HG03457 (cell line): Measurements from ENCODE around the gene KSR1.

Experiments
- ATAC-seq: cut with Tn5 transposase; IDR thresholded peaks from one replicate; pipeline ENCODE4 v1.9.1; 2021; ENCODE audit warnings: moderate number of reproducible peaks; ENCODE audit not compliant: unreplicated experiment

Gene KSR1

DNA sequence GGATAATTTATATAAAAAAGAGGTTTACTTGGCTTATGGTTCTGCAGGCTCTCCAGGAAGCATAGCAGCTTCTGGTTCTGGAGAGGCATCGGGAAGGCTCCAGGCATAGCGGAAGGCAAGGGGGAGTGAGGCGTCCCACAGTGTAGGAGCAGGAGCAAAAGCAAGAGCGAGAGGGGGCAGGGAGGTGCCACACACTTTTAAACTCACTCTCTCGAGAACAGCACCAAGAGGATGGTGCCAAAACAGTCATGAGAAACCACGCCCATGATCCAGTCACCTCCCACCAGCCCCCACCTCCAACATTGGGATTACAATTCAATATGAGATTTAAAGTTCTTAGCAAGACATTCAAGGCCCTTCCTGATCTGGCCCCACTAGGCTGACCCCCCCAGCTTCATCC lies 124.8 kb downstream of the KSR1 start:
- no peak for ATAC-seq

GRCh38 chr17:27582696-27583095 lies 126.4 kb downstream of the KSR1 start:
- ATAC-seq, result no peak

DNA sequence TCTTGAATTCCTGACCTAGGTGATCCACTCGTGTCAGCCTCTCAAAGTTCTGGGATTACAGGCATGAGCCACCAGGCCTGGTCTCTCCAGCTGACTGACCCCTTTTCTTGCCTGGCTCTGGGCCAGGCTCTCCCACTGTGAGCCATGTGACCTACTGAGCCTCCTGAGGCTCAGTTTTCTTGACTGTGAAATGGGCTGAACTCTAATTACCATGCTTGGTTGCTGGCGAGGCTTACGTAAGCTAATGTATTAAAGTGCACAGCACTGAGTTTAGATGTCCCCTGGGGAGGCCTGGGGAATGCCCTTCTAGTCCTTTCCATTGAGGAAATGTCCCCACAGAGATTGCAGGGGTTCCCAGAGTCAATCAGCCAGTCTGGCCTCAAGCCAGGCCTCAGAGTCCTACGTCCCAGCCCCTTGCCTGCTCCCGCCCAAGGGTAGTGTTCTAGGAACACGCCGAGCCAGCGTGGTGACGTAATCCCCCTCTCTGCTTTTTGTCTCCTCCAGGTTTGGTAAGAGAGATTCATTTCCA lies 129.0 kb downstream of the KSR1 start:
- no peak for ATAC-seq

DNA sequence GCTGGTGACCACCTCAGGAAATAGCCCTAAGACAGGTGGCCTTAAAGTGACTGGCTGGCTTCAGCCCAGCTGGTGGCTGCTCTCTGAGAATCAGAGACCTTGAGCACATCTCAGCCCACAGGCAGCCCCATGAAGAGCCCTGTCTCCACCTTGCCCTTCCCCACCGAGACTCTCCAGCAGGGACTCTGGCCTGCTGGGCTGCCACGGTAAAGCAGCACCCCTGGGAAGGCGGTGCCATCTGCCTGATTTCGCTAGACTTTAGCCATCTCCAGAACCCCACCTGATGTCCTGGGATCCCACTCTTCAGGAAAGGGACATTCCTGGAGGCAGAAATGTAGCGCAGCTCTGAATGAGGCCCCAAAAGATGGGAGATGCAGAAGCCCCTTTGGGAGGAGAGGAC lies 129.5 kb downstream of the KSR1 start:
- ATAC-seq, result no peak

DNA sequence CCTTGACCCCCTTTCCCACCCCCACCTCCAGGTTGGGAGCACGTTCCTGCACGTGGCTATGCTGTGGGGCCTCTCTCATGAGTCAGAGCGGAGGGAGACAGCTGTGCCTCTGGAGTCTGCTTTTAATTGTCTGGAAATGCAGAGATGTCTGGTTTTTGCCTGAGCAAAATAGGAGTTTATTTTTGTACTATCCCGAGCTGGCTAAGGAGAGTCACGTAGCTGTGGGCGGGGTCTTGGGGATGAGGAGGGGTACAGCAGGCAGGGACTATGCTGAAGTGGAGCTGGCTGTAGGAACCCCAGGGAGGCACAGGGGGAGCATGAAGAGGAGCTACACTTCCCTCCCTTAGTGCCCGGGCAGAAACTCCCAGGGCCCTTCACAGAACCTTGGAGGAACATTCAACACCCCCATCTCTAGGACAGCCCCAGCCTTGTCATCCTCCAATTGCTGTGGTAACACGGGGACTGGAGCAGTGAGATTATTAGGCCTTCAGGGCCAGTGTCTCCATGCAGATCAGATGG lies 130.0 kb downstream of the KSR1 start:
- no peak for ATAC-seq

DNA sequence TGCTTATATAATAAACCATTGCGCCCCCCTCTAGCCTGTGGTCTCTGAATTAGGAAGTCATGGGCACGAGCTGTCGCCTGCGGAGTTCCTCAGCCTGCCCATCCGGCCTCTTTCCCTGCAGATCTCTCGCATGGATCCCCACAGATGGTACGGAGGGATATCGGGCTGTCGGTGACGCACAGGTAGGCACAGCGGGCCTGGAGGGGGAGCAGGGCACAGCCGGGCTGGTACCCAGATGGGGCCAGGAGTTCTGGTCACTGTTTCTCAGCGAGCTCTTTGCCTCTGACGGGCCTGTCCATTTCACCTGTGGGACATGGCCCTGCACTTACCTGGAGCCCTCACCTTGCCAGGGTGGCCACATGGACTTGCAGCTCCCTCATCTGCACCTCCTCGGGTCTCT lies 132.1 kb downstream of the KSR1 start:
- ATAC-seq, result no peak

- no peak for ATAC-seq
These were observed 134.6 kb downstream of the KSR1 start for GRCh38 chr17:27590864-27591263.

DNA sequence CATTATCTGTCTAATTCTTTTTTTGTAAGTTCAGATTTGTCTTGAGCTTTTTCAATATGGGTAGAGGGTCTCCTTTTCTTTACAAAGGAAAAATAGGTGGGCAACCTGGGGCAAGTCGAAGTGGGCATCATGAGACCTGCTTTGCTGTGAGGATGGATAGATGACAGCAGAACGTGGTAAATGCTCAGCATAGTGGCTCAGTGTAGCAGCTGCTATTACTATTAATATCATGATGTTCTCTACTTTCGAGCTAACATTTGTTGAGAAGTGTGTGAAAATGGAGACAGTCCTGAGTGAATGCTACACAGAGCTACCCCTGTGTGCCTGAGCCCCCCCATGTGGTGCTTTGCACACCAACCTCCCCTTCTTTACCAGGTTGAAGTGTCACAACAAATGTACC lies 135.7 kb downstream of the KSR1 start:
- no peak for ATAC-seq

DNA sequence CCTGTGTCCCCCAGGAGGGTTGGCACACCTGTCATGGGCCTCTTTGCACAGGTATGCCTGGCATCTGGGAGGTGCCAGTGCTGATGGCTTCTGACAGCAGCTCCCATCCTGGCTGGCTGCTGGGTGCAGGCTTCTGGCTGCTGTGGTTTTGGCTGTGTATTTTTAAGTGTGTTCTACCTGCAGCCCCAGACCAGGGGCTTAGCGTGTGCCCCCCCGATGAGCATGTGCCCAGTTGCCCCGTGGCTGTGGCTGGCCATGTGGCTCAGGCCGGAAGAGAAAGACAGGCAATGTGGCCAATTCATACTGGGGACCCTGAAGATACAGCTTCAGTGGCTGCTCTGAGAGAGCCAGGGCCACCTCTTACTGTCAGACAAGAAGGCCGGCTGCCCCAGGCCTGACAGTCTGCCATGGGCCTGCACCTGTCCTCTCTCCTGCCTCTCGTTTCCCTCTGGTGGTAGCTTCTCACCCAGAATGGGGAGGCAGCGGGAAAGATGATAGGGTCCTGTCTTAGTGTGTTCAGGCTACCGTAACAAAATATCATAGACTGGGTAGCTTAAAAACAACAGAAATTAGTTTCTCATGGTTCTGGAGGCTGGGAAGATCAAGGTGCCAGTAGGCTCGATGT lies 137.1 kb downstream of the KSR1 start:
- ATAC-seq, result no peak

GRCh38 chr17:27593857-27594255 lies 137.6 kb downstream of the KSR1 start:
- ATAC-seq, result no peak

DNA sequence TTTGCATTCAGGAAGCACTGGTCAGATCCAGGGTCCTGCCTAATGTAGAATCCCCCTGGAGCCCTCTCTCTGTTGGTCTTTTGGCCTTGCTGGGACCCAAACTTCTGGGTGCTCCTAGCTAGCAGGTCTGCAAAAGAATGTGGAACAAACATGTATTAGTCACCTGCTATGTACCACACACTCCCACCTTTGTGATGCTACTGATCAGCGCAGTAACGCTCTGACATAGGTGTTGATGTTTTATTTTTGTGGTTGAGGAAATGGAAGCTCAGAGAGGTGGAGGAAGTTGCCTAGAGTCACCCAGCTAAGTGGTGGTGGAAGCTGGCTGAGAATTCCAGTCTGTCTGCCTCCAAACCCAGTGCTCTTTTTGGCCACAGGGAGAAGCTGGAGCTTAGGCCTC lies 139.0 kb downstream of the KSR1 start:
- no peak for ATAC-seq

DNA sequence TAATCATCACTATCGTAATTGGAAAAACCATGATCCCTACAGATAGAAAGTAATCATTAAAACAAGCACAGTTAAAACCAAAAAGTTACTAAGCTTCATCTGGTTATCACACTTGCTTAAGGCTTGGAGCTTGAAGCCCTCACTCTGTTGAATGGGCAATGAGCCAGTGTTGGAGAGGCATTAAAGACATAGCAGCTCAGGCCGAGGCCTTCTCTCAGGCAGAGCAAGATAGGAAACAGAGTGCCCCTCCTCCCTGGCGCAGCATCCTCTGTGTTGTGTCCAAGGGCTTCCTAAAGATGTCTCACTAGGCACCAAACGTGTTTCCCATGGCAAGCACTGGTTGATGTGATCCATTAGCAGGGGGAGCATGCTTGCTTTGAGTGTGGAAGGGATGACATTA lies 139.8 kb downstream of the KSR1 start:
- ATAC-seq, result no peak

- no peak for ATAC-seq
These were observed 140.4 kb downstream of the KSR1 start for GRCh38 chr17:27596566-27597187.

DNA sequence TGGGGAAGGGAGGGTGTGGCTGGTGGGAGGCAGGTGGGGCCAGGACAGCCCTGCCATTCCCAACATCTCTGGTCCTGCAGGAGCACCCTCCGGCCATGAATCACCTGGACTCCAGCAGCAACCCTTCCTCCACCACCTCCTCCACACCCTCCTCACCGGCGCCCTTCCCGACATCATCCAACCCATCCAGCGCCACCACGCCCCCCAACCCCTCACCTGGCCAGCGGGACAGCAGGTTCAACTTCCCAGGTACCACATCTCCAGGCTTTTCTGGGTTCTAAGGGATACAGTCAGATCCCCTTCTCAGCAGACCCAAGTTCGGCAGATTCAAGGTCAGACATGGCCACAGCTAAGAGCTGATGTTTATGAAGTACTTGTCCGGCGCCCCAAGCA lies 140.9 kb downstream of the KSR1 start:
- no peak for ATAC-seq

- no peak for ATAC-seq
These were observed 141.6 kb downstream of the KSR1 start for GRCh38 chr17:27597783-27598320.

DNA sequence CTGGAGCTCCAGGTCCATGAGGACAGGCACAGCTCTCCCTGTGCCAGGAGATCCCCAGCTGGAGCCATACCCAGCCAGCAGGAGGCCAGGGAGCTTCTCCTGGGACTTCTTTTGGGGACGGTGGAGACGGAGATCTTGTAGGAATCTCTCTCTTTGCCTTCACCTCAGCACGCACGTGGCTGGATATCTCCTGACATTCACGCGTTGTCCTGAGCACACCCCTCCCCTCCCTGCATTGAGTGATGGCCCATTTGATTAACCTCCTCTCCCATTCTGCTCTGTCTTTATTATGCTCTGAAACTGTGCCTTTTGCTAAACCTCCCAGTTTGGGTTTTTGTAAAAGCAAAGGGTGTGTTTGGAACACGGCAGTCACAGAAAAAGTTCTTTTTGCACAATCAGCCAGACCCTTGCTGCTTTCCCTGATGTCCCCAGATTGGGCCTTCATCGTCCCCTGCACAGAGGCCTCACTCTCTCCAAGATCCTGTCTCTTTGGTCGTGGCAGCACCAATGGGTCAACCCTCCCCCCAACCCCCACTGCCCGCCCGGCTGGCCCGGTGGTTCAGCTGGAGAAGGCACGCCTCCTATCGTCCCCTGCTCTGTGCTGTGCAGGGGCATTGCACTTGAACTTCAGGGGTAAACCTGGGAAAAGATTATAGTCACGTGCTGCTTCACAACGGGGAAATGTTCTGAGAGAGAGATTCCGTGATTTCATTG lies 142.2 kb downstream of the KSR1 start:
- no peak for ATAC-seq

DNA sequence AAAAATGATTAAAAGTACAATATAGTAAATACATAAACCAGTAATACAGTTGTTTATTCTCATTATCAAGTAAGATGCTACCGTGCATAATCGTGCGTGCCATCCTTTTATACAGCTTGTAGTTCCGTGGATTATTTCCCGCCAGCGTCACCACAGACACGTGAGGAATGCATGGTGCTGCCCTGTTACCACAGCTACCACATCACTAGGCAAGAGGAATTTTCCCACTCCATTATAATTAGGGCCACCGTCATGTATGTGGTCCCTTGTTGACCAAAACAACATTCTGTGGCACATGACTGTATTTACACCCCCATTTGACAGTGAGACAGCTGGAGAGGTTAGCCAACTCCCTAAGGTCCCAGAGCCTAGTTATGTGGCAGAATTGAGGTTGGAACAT lies 144.2 kb downstream of the KSR1 start:
- no peak for ATAC-seq

DNA sequence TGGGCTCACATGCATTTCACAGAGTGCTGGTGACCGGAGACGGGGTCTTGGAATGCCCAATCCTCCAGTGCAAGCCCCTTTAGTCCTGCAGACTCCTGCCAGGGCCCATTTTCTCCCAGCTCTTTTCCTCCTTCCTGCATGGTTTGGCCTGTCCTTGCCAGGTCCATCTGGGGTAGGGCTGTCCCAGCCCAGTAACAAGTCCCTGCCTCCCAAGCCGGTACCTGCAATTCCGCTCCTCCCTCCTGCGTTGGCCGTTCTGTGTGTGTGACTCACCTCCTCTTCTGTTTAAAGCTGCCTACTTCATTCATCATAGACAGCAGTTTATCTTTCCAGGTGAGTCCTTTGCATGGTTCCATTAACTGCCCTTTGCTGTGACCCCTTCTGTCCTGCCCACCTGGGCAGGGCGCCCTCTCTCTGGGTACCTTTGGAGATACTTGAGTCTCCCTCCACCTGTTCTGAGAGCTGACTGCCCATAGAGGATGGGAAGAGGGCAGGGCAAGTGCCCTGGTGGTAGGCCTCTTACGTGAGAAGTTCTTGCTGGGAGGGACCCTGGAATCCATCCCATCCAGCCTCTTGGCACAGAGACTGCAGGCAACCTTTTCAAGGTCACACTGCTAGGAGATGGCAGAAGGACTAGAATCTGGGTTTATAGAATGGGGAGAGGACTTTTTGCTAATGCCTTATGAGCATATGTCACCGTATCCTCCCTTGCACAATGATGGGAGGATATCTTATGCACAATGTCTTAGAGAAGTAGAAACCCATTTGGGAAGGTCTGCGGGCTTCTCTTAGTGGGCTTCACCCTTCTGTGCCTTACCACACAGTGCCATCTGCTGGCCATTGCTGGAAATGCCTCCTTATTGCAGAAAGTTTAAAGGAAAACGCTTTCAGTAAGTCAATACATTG lies 145.1 kb downstream of the KSR1 start:
- ATAC-seq, result no peak

DNA sequence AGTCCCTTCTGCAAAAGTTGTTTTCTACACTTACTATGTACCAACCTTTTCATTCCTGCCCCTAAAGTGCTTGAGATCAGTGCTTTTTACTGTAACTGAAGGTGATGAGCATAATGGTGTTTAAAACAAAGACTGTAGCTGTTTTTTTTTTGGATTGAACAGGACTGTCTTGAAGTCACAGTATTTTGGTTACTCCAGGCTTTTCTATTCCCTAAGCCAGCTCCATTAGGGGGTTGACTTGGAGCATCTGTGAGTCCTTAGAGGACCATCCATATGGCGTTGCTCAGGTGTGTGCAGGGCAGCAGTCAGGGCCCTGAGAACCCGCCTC lies 145.7 kb downstream of the KSR1 start:
- no peak for ATAC-seq

GRCh38 chr17:27602721-27603420 lies 146.6 kb downstream of the KSR1 start:
- ATAC-seq, result no peak
